GM12878 (cell line): ENCODE measurements around the gene SSR1. TPM values are rescaled to one million over a fixed set of nuclear protein-coding genes. Genes with fewer than 3 reads are reported as not detected.

ENCODE experiments used
- ATAC-seq: fragments of 200-7000 bp; cut with Tn5 transposase; 3 replicates; pipeline ENCODE4 v1.9.1; 2020; ENCODE audit warnings: mild to moderate bottlenecking, moderate library complexity
- BruUV-seq: library from RNA; stranded (reverse); fragments of 400-500 nt; replicated peaks from 2 replicates; lab custom pipeline; 2021; lab: Mats Ljungman, UMichigan
- CTCF ChIA-PET: fragments of 300-600 bp; sonication (Branson Sonifier 250); formaldehyde crosslinking; extraction: SDS; loops from one replicate; lab custom pipeline; 2021; ENCODE audit warnings: inconsistent platforms; lab: Yijun Ruan, JAX
- POLR2A ChIA-PET: fragments of 350-600 bp; formaldehyde crosslinking; extraction: SDS; loops from one replicate; lab custom pipeline; 2021; ENCODE audit warnings: inconsistent platforms; lab: Charles Lee
- RAD21 ChIA-PET: fragments of 300-600 bp; sonication (Branson Sonifier 250); formaldehyde crosslinking; loops from one replicate; lab custom pipeline; 2023; ENCODE audit warnings: antibody characterized with exemption; ENCODE audit not compliant: unreplicated experiment; lab: Charles Lee
- SMC1A ChIA-PET: fragments of 300-600 bp; sonication (Branson Sonifier 250); formaldehyde crosslinking; loops from one replicate; lab custom pipeline; 2023; ENCODE audit not compliant: unreplicated experiment, uncharacterized antibody; lab: Charles Lee
- DNase-seq: peaks from one replicate; pipeline ENCODE4 v3.0.0-alpha.2; 2011; ENCODE audit warnings: low read depth, low spot score
- FAIRE-seq: peaks from 3 replicates; lab custom pipeline; 2011; peaks lifted over from hg19 to GRCh38; lab: Jason Lieb, UNC
- H2AFZ ChIP-seq: 2 replicates; pipeline ENCODE4 v1.6.0; 2011; ENCODE audit warnings: low read depth, low read length, control low read depth; ENCODE audit not compliant: control insufficient read depth
- H3K27ac ChIP-seq: 2 replicates; pipeline ENCODE4 v1.5.1; 2011; ENCODE audit warnings: control low read depth; ENCODE audit not compliant: control insufficient read depth, insufficient read depth
- H3K27me3 ChIP-seq, 2 experiments: replicated peaks in 1 of 2; 2 replicates each; pipeline versions ENCODE4 v1.6.0 to v1.6.1; 2011; ENCODE audit warnings: low read length in 1 of 2; ENCODE audit not compliant: control insufficient read depth in 2 of 2, insufficient read depth in 2 of 2
- H3K36me3 ChIP-seq, 2 experiments: 2 replicates each; pipeline ENCODE4 v1.5.1; 2011; ENCODE audit warnings: low read length in 1 of 2; ENCODE audit not compliant: control insufficient read depth in 2 of 2, insufficient read depth in 2 of 2
- H3K4me1 ChIP-seq: 2 replicates; pipeline ENCODE4 v1.6.1; 2011; ENCODE audit warnings: mild to moderate bottlenecking, low read length, moderate library complexity, mixed read lengths; ENCODE audit not compliant: control insufficient read depth, insufficient read depth
- H3K4me2 ChIP-seq: 2 replicates; pipeline ENCODE4 v1.6.0; 2011; ENCODE audit warnings: control low read depth; ENCODE audit not compliant: control insufficient read depth, insufficient read depth
- H3K4me3 ChIP-seq: fragments of 200-600 bp; sonication (generic); 2 replicates; pipeline ENCODE4 v1.5.1; 2016
- H3K79me2 ChIP-seq: 2 replicates; pipeline ENCODE4 v1.6.0; 2011; ENCODE audit warnings: low read length; ENCODE audit not compliant: control insufficient read depth, insufficient read depth
- H3K9ac ChIP-seq: 2 replicates; pipeline ENCODE4 v1.8.0; 2011; ENCODE audit warnings: low read length, control low read depth, mixed read lengths; ENCODE audit not compliant: control insufficient read depth, insufficient read depth
- H3K9me3 ChIP-seq: replicated peaks from 3 replicates; pipeline ENCODE4 v1.5.1; 2011; ENCODE audit warnings: mild to moderate bottlenecking, low read length; ENCODE audit not compliant: control insufficient read depth, insufficient read depth
- H4K20me1 ChIP-seq: 2 replicates; pipeline ENCODE4 v1.6.0; 2011; ENCODE audit not compliant: control insufficient read depth, insufficient read depth
- ATF2 ChIP-seq: IDR thresholded peaks from 2 replicates; pipeline ENCODE4 v1.6.1; 2012; ENCODE audit warnings: low read length, inconsistent platforms
- ATF3 ChIP-seq: IDR thresholded peaks from 2 replicates; pipeline ENCODE4 v1.6.1; 2011; ENCODE audit warnings: low read depth, mild to moderate bottlenecking, low read length, moderate library complexity, borderline replicate concordance; ENCODE audit errors: extremely low read depth
- BACH1 ChIP-seq: fragments of 450-650 bp; IDR thresholded peaks from 2 replicates; pipeline ENCODE4 v1.6.1; 2017; ENCODE audit warnings: mild to moderate bottlenecking, borderline replicate concordance
- E2F4 ChIP-seq: IDR thresholded peaks from 2 replicates; pipeline ENCODE4 v1.6.1; 2012; ENCODE audit warnings: low read depth, low read length, improper control_type of control experiment
- EED ChIP-seq: sonication (generic); IDR thresholded peaks from 2 replicates; pipeline ENCODE4 v1.6.1; 2016; ENCODE audit warnings: antibody characterized with exemption, low read depth
- EGR1 ChIP-seq, 2 experiments: IDR thresholded peaks; 1 replicate in 1 of 2; 2 replicates in 1 of 2; pipeline ENCODE4 v1.6.1; 2011 to 2012; ENCODE audit warnings: low read depth in 2 of 2, low read length in 2 of 2, borderline replicate concordance in 1 of 2, mild to moderate bottlenecking in 1 of 2, moderate library complexity in 1 of 2
- FOXM1 ChIP-seq: IDR thresholded peaks from 2 replicates; pipeline ENCODE4 v1.6.1; 2012; ENCODE audit warnings: low read depth, mild to moderate bottlenecking, inconsistent platforms, low read length, moderate library complexity
- GABPA ChIP-seq: IDR thresholded peaks from 2 replicates; pipeline ENCODE4 v1.6.1; 2014; ENCODE audit warnings: antibody characterized with exemption, low read depth, mild to moderate bottlenecking, inconsistent platforms
- POLR2AphosphoS2 ChIP-seq: IDR thresholded peaks from 2 replicates; pipeline ENCODE4 v1.6.1; 2011; ENCODE audit warnings: low read depth, mild to moderate bottlenecking, low read length, improper control_type of control experiment, moderate library complexity
- SREBF1 ChIP-seq: IDR thresholded peaks from 2 replicates; pipeline ENCODE4 v1.6.1; 2012; ENCODE audit warnings: mild to moderate bottlenecking, low read length
- TAF1 ChIP-seq: IDR thresholded peaks from 2 replicates; pipeline ENCODE4 v1.6.1; 2011; ENCODE audit warnings: mild to moderate bottlenecking, low read depth, low read length, borderline replicate concordance
- TCF12 ChIP-seq: IDR thresholded peaks from 2 replicates; pipeline ENCODE4 v1.6.1; 2011; ENCODE audit warnings: low read depth, mild to moderate bottlenecking, low read length
- YY1 ChIP-seq: IDR thresholded peaks from 2 replicates; pipeline ENCODE4 v1.6.1; 2011; ENCODE audit warnings: low read depth, mild to moderate bottlenecking, low read length
- ZNF622 ChIP-seq: fragments of 450-650 bp; IDR thresholded peaks from 2 replicates; pipeline ENCODE4 v1.6.1; 2017; ENCODE audit warnings: mild to moderate bottlenecking, inconsistent platforms
- WGBS: methylation state at CpG from one replicate; pipeline ENCODE4 v1.1.6; 2016; ENCODE audit warnings: low lambda C conversion rate; ENCODE audit not compliant: insufficient replicate concordance, insufficient coverage; ENCODE audit errors: missing lambda C conversion rate; 5-methylcytosine and 5-hydroxymethylcytosine counted together
- in situ Hi-C: fragments of 300-500 bp; cut with MboI; formaldehyde crosslinking; loops from 9 replicates; pipeline ENCODE4 v1.14.3; 2018; ENCODE audit warnings: mixed read lengths
- intact Hi-C: fragments of 100-400 bp; cut with micrococcal nuclease; formaldehyde crosslinking; loops from one replicate; pipeline ENCODE4 v1.14.2; 2022; ENCODE audit not compliant: unreplicated experiment
- polyA plus RNA-seq, 11 experiments: library from polyadenylated mRNA; depleted of rRNA in 4 of 11; unstranded in 6 of 11; stranded (reverse) in 5 of 11; fragments of >200 nt; fragmentation: Nextera tagmentation in 4 of 11; fragmentation: Illumina TruSeq in 1 of 11; extraction: Ambion mirVana in 4 of 11; extraction: Trizol in 1 of 11; gene quantifications; 1 replicate in 1 of 11; 2 replicates in 10 of 11; pipeline versions ENCODE4 v1.2.1 to v1.2.3, GENCODE V29; 2011 to 2016; ENCODE audit warnings: inconsistent platforms in 2 of 11, missing spikeins in 2 of 11, low read depth in 1 of 11
- total RNA-seq, 4 experiments: library from RNA; depleted of rRNA in 3 of 4; stranded (reverse); fragments of >200 nt in 3 of 4; fragmentation: Illumina TruSeq in 1 of 4; extraction: Trizol in 1 of 4; gene quantifications; 2 replicates each; pipeline versions ENCODE4 v1.2.1 to v1.2.3, GENCODE V29; 2013 to 2021

SSR1 gene
- total and polyA plus RNA-seq, 10 of the 15 experiments (the other 5 are each of a cell fraction or from before 2014, with no cell fraction given), result 42.0 to 209 (median 128) TPM

- SMC1A ChIA-PET, result interaction anchor here (0.7 to 1.1 kb wide), 2 partner anchors 9 to 16 kb away, joined by 3 read pairs; no protein-coding TSS in a partner anchor
- Histone ChIP-seq H3K4me1 (no peaks in the 10 kb centered on the region), H3K79me2 (no peaks in the 10 kb centered on the region)
- DNase-seq, result no peak
- ATAC-seq, result no peak
- TF ChIP-seq BACH1, result no peak
- TF ChIP-seq E2F4, result no peak
- no peak for TF ChIP-seq POLR2AphosphoS2
- TF ChIP-seq TCF12, result no peak
- TF ChIP-seq EGR1 (IDR thresholded peaks at IDR 0.05; ENCODE audit: borderline replicate concordance in 1 of 2, low read depth in 2 of 2, low read length in 2 of 2), result no peak
- no peak for TF ChIP-seq YY1
- TF ChIP-seq EED, result no peak
- TF ChIP-seq ZNF622, result no peak
- no peak for TF ChIP-seq ATF2
- no peak for TF ChIP-seq TAF1
- TF ChIP-seq GABPA, result no peak
- TF ChIP-seq SREBF1, result no peak
- no peak for TF ChIP-seq ATF3
- TF ChIP-seq FOXM1, result no peak
- TF ChIP-seq, all 136 proteins: peak for 0
- in situ Hi-C loops (no loop called here), intact Hi-C loops (no loop called here)
- RAD21 ChIA-PET, result no interaction called here
- BruUV-seq, result no TSS peak
- no peak for FAIRE-seq
- over 99% methylated on average over 6 of the region's 6 CpGs for WGBS
- no peaks in the 10 kb centered on the region for H3K27me3 ChIP-seq
- H4K20me1 ChIP-seq, result no peaks in the 10 kb centered on the region
- POLR2A ChIA-PET, result interaction anchor here (0.6 kb wide), 1 partner anchor 237 kb away, joined by 3 read pairs; no protein-coding TSS in a partner anchor
- no peak overlapping the region for H2AFZ ChIP-seq
- no peak overlapping the region for H3K9ac ChIP-seq
- H3K36me3 ChIP-seq, result peaks cover 23 to 29% of the 10 kb centered on the region in 2 experiments
- no peak overlapping the region for H3K4me2 ChIP-seq
- CTCF ChIA-PET, result interaction anchor here (1.1 to 1.6 kb wide), 5 partner anchors 8 to 575 kb away, joined by 3 to 6 read pairs (median 4); no protein-coding TSS in a partner anchor
- no peak overlapping the region for H3K4me3 ChIP-seq
- H3K9me3 ChIP-seq, result no peaks in the 10 kb centered on the region; the same call in 1 of the 3 replicates
- H3K27ac ChIP-seq, result no peak overlapping the region
Observed at GRCh38 chr6:7251646-7252260, 61.2 kb downstream of the SSR1 start.
